Inflammatory macrophage (primary cell): ENCODE results near the gene CABP4.

Source experiments
- DNase-seq, 2 donors: peaks; one replicate each; pipeline ENCODE4 v3.0.0-alpha.2; 2020 to 2022

The CABP4 gene

DNA sequence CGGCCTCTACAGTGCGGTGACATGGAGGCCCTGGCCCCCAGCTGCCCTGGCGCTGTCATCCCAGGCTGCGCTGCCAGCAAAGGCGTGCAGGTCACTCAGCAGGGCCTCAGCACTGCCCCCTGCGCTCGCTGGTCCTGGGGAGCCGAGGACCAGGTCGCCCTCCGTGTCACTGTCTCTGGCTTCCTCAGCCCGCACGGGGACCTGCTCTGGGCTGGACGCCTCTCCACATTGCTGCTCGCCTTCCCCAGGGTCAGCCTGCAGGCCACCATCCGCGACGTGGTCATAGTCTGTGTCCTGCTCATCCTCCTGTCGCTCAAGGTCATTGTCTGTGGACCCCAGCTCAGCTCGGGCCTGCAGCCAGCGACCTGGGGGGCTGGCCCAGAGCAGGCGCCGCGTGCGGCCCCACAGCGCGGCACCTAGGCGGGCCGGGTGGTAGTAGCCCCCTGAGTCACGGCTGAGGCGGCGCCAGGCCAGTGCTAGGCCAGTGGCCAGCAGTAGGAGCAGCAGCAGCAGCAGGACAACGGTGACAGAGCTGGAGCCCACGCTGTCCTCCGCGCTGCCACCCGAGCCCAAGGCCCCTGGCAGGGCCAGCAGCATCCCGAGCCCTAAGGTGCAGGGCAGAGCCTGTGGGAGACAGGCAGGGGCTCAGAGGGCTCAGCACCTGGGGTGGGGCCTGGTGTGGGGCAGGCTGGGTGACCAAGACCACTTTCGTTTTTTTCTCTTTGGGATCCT is 19.3 kb upstream of the CABP4 start:
- DNase-seq = no peak

DNA sequence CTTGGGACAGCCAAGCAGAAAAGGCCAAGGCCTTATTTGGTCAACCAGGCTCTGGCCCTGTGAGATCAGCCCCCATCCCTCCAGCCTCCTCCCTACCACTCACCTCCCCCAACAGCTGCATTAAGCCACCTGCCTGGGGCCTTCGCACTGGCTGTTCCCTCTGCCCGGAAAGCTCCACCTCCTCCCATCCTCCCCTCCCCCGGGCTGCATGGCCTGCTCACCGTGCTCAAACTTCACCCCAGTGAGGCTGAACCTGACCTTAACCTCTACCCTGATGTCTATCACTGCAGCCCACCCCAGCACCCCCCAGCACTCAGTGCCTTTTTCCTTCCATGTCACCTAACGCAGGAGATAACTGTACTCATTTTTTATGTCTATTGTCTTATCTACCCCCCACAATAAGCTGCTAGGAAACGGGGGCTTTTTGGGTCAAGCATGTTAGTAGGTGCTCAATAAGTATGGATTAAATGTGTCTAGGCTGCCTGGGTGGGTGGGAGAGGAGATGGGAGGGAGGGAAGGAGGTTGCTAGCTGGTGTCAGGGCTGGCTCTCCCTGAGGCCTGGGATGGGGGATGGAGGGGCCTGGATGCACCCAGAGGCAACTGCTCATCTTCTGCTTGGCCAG is 18.6 kb upstream of the CABP4 start:
- DNase-seq = no peak

DNA sequence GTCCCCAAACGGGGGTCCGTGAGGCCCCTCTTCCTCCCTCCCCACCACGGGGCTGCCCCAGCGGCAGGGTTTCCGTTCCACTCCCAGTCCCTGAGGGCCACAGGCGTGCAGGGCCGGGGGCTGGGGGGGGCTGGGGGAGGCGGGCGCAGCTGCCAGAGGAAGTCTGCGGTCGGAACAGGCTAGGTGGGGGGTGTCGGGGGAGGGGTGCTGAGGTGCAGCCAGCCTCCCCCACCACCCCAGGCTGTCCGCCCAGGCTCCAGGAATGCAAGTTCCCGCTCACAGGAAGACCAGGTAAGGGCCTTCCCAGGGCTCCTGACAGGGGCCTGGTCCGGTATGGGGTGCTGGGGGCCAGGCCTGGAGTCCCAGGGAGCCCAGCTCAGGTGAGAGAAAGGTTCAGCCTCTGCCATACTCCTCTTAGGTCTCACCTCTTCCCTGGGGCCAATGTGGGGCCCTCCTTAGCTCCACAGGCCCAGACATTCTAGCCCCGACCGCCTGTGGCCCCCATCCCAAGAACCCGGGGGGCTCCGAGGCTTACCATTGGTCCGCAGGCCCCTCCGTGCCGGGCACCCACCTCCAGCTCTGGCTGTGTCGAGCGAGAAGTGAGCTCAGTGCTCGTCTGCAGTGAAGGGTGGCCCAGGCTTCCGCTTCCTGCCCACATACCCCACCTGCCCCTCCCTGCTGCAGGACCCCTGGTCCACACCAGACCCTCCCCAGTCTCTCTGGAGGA is 17.9 kb upstream of the CABP4 start, which contains the start of gene PTPRCAP:
TSS of gene PTPRCAP (minus strand) at position 601 of the 727 bp plus-strand sequence. CDS start at position 538, 63 bp downstream.
- no peak for DNase-seq

DNA sequence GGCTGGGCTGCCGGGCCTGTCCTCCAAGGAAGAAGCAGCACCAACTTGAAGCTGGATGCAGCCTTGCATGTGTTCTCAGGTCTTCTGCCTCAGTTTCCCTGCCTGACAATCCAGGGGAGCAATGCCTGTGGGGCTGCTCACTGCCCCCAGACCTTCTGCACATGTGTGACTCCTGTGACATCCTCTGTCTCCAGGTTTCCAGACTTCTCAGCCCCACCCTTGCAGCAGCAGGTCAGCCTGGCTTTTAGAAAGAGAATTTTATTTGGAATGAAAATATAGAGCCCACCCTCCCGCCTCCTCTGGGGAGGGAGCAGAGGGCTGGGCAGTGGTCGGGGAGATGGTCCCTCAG is 17.4 kb upstream of the CABP4 start:
- DNase-seq = no peak

DNA sequence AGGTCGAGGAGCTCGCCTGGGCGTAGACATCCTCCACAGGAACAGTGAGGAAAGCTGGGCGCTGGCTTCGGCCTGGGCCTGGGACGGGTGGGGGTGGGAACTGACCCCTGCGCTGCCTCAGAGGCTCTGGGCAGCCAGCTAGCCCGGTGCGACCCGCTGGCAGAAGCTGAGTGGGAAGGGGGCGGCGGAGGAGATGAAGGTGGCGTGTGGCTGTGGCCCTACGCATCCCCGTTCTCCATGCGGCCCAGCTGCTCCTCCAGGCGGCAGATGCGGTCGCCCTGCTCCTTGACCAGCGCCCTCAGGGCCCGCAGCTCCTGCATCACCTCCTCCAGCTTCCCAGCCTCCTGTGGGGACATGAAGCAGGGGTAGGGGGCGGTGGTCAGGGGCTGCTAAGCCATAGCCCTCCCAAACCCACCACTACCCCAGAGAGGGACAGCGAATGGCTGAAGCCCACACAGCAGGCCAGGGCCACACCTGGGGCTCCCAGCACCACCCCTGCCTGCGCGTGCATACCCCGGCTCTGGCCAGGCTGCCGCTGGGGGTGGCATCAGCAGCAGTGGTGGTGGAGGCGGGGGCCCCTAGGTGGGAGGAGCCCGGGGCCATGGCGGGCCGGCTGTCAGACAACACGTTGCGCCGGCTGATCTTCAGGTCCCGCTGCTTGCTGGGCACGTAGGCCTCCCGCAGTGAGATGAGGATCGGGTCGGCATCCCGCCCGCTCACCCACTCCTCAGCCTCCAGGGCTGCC is 16.8 kb upstream of the CABP4 start:
- no peak for DNase-seq

DNA sequence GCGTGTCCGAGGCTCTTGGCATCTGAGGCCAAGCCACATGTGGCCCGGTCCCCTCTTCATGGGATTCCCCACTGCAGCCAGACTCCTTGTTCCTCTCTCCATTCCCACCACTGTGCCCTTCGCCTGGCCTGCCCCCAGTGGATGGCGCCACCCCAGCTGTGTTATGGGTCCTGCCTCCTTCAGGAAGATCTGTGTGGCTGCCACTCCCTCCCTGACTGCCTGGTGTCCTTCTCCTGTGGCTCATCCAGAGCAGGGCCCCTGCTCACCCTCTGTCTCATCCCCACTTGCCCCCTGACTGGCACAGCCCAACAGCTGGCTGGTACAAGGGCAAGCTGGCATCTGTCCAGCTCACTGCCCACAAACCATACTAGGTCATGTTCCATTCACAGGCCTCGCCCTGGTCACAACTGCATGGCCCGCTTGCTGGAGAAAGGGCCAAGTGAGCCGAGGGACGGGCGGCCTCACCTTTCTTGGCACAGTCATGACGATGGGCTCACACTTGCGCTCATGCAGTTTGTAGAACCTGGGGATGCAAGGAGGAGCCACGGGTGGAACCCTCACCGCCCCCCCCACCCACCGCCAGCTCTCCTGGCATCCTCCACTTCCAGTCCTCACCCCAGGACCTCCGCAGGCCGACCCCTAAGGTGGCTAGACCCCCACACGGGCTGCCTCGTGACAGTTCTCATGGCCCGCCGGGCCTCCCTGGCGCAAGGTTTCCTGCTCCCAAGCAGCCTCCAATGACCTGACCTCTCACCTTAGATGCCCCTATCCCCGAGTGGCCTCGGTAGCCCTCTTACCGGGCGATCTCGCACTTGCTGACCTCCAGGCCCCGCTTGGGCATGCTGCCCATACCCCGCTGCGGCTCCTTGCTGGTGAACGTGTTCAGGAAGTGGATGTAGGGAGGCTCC is 15.6 kb upstream of the CABP4 start:
- DNase-seq = peak; percentile 55 to 69

DNA sequence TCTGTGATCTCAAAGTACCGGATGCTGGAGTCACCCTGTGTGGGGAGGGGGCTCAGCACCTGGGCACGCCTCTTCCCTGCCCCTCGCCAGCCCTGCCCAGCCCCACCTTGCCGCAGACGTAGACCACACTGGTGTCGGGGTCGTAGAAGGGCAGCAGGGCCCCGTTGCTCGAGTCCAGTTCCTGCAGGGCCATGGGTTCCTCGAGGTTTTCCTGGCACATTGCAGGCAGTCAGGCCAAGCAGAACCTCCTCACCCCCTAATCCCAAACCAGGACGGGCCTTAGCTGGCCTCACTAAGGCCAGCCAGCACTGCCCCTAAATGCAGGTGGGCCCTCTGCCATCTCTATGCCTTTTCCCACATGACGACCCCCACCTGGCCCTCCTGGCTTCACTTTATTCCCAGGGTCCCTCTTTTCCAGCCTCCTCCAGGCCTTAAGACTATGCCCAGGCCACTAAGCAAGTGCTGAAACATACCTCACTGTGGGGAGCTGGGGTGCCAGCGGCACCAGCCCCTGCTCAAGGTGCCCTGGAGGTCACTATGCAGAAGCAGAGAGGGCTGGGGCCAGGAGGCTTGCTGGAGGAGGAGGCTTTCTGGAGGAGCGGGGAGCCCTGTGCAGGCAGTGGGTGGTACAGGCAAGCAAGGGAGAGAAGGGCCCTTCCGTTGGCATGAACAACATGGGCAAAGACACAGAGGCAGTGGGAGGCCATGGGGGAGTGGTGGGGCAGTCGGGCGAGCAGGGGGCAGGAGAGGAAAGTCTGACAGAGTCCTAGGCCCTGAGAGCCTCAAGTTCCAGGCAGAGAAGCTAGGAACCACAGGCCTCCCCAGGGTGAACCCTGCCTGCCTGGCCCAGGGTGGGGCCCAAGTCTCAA is 14.7 kb upstream of the CABP4 start:
- no peak for DNase-seq

DNA sequence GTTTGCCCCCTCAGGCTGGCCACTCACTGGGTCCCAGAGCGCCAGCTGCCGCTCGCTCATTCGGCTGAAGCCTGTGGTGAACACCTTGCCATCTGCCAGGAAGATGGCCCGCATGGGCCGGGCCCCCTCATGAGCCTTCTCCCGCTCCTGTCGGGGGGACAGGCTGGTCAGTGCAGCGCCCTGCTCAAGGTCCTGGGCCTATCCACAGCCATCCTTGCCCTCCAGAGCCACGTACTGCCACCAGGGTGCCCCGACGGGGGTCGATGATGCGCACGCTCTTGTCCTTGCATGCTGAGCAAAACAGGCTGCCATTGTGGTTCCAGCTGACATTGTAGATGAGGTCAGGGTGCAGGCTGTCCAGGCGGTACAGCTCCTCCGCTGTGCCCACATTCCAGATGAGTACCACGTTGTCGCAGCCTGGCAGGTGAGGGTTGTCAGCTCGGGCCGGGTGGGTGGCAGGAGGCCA is 14.0 kb upstream of the CABP4 start:
- no peak for DNase-seq

DNA sequence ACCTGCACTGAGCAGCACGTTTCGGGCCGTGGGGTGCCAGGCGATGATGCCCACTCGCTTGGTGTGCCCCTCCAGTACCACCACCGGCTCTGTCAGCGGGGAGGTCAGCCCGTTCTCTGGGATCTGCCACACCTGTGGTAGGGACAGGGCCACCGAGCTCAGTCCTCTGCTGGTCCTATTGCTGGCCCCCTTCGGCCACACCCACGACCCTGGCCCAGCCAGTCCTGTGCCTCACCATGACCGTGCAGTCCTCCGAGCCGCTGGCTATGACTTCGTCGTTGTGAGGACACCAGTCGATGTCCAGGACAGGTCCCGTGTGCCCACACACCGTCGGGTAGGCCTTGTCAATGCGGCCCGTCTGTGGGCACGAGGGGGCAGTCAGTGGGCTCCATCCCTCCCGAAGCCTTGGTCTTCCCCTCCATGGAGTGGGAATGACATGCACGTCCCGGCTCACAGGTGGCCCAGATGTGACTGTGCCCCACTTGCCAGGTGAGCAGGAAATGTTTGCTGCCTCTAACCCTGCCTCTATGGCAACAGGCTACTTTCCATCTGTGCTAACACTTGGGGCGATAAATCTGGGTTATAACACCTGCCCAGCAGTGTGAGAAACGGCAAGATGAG is 13.3 kb upstream of the CABP4 start:
- DNase-seq = no peak

DNA sequence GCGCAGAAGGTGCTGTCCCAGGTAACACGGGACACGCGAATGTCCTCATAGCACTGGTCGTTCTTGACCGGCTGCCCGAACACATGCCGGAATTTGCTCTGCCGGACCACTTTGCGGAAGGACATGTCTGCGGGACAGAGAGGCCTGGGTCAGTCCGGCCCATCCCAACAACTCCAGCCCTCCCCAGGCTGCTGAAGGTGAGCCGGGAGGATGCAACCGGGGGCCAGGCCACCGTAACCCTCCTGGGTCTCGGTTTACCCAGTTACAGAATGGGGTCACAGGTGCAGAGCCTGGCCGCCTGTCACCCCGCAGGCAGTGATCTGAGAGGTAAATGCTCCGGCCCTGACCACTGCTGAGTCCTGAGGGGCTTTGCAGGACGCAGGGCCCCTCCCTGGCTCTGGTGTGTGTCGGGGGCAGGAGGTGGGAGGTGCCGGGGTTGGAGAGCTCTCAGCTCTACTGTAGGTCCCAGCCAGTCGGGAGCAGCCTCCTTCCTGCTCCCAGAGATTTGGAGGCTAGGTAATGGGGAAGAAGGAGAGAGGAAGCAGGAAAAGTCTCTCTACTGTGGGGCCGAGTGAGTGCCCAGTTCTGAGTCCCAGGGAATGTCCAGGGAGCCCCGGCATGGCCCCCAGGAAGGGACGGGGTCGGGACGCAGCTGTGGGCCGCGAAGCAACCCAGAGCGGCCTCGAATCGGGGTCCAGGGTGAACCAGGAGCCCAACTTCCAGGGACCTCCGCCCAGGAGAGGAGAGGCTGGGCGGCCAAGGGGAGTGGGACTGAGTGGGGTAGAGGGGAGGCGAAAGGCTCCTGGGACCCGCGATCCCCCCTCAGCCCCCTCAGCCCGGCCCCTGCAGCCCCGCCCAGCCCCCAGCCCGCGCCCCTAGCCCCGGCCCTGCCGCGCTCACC is 12.4 kb upstream of the CABP4 start:
- DNase-seq = no peak

DNA sequence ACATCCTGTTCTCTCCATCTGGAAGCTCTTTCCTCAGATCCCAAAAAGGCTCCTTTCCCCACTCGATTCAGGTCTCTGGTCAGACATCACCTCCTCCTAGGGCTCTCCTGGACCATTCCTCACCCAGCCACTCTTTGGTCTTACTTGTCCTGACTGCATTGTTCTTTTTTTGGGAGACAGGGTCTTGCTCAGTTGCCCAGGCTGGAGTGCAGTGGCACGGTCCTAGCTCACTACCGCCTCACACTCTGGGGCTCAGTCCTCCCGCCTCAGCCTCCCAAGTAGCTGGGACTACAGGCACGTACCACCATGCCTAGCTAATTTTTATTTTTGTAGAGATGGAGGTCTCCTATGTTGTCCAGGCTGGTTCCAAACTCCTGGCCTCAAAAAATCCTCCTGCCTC is 9.6 kb upstream of the CABP4 start:
- DNase-seq = no peak

DNA sequence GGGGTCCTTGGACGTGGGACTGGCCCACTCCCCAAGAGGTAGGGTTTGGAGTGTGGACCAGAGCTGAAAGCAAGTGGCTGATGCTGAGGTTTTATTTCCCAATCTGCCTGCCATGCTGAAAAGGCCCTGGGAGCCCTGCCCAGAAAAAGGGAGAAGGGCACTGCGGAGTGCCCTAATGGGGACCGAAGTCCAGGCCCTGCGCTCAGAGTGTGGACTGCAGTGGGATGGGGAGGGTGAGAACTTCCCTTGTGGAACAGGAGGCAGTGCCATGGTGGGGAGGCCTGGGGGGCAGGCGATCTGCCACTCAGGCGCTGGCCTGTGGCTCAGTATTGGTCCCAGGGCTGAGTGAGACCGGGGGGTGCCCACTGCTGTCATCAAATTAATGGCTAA is 6.9 kb upstream of the CABP4 start:
- no peak for DNase-seq

DNA sequence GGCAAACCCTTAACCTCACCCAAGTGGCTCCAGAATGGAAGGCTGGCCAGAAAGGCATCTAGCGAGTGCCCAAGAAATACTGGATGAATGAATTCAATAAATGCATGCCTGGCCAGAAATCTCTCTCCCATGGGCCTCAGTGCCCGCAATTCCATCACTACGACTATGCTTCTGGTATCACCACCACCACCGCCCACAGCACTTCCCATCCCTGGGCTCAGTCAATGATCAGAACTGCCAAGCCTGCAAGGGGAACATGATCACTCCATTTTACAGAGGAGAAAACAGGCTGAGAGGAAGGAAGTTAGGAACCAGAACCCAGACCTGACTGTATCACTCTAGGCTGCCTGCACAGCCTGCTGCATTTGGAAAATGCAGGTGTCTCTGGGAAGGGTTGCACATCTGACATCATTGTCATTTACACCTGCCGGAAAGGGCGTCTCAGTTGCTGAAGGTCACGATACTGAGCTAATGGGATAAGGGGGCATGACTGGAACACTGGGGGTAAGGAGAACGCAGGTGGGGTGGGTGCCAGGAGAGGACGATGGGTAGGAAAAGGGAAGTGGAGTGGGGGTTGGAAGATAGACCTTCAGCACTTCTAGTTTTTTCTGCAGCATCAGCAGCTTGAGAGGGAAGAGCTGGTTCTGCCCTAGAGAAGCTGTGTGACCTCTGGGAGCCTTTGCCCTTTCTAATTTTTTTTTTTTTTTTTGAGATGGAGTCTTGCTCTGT is 5.9 kb upstream of the CABP4 start:
- peak; percentile 74 to 82 for DNase-seq

DNA sequence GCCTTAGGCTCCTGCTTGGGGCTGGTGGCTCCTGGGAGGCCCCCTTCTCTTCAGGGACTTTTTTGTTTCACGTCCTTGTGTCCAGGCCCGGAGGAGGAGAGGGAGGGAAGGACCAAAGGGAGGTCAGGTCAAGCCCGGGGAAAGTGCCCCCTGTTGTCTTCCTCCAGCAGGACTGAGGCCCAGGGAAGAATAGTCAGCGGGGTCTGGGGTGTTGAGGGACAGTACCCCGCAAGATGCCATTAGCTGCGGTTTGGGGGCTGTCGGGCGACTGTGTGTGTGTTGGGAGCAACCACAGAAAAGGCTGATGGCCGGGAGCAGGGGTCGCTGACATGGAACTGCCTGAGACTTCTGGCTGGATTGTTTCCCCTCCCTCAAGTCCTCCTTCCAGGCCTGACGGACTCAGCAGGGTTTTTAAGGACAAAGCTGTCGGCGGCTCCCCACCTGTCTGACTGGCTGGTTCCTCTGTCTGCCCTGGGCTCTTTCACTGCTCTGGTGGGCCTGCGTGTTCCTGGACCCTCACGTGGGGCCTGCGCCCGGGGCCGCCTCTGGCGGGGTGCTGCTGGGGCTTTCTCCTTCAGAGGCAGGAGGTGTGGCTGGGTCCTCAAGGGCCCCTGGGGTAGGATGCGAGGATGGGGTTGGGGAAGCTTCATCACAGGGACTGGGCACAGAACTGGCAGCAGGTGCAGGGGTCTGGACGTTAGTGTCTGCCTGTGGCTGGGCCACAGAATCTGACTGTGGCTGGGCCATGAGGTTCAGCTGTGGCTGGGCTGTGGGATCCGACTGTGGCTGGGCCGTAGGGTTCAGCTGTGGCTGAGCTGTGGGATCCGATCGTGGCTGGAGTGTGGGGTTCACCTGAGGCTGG is 4.1 kb upstream of the CABP4 start:
- DNase-seq = no peak

DNA sequence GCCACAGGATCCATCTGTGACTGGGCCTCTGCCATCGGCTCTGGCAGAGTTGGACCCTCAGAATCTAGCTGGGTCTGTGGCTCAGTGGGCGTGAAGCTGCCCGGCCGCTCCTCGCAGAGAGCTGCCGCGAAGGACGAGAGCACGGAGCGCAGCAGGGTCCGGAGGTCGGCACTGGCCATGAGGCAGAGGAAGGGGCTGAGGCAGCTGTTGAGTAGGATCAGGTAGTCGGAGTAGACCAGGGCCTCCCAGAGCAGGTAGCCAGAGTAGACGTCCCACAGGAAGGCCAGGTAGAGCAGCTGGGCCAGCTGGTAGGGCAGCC is 3.5 kb upstream of the CABP4 start:
- no peak for DNase-seq

DNA sequence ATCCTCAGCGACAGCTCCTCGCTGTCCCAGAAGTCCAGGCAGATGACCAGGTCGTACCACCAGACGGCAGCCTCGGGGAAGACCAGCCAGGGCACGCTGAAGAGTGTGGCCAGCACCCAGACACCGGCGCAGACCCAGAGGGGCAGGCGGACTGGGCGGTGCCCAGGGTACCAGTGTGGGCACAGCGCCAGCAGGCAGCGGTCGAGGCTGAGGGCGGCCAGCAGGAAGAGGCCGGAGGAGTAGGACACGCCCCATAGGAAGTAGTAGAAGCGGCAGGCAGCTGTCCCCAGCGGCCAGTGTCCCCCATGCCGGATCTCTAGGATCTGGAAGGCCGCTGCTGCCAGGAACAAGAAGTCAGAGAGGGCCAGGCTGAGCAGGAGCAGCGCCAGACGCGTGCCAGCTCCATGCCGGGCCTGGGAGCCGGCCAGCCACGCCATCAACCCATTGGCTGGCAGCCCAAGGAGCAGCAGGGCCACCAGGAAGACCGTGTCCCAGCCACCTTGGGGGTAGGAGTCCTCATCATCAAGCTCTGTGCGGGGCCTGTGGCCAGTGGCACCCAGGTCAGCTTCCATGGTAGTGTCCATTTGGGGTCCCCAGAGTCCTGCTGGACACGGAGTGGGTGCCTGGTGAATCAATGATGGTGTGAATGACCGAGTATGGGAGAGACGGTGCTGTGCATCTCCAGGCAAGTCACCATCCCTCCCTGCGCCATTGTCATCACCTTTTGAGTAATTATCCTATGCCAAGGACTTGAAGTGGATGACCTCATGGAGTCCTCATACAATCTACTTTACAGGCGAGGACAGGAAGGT is 2.8 kb upstream of the CABP4 start, which contains the start of gene GPR152:
TSS of gene GPR152 (minus strand) at position 589 of the 812 bp plus-strand sequence. CDS start at position 584, 5 bp downstream.
- peak in 1 of 2 donors; percentile 30 for DNase-seq
